Measurements from ENCODE around the gene CNTNAP5.

CNTNAP5 gene

GRCh38 chr2:124161542-124161941, 136.5 kb downstream of the CNTNAP5 start:
- no peak for DNase-seq

DNA sequence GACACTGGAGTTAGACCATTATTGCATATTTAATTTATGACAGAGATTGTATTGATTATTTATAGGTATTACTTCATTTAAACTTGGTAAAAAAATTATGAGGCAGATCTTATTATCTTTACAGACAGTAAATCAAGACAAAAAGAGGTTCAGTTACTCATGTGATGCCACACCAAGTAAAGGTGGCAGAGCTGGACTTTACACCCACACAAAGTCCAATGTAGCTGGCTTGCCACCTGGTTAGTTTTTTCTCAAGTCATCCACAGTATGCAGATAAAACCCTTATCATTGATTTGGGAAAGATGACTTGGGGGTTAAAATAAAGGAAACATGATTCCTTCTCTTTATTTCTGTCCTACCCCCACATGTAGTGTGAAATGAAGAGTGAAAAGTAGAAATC, 137.2 kb downstream of the CNTNAP5 start:
- DNase-seq, result no peak

DNA sequence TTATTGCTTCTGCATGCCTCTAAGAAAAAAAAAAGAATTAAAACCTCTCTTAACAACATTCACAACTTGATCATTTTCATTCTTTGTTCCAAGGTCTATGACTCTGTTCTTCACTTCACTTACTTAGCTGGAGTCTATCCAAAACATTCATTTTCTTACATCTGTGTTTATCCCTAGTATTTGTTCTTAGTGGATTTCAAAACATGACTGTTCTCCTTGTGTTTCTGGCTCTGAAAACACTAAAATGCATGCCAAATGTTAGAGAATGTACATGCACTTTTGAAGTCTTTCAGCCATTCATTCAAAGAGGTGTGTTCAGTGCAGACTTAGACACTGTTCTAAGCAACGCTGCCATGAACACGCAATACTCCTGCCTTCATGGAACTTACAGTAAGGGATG, 138.8 kb downstream of the CNTNAP5 start:
- no peak for DNase-seq

DNA sequence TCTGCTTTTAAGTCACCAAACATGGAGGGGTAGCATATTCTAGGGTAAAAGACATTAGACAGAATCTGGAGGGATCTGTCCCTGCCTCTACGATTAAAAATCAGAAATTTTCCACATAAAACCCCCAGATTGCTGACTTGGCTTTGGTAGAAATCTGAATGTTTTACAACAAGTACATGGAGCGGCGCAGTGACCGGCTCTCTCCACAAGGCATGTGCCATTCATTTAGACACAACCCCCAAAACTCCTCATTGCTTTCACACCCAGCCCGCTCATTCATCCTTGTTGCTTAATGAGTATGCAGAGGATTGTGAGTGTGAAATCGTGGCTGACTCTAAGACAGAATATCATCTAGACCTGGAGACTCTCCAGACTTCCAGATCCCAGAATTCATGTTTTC, 140.6 kb downstream of the CNTNAP5 start:
- no peak for DNase-seq

DNA sequence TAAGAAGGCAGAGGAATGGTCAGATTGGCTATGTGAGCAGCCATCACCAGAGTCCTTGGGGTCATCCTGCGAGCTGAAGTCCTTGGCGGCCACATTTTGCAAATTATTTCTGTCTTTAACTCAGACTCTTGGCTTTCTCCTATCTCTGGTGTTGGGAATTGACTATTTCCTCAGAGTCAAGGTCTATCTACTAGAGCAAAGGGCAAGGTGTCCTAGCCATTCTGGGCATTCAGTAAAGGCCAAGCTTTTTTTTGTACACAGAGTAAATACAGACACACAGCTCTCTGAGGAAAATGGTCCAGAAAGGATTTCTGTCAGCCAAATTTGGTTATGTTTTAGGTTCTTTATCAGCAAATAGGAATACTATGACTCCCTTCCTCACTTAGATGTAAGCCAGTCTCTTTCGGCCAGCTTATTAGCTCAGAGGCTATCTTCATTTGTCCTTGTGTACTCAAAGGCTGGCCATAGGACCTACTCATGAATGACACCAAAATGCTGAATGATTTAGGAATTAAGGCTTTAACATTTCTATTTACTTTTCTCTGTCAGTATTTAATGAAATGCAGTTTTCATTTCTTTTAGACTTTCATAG, 146.5 kb downstream of the CNTNAP5 start:
- no peak for DNase-seq

DNA sequence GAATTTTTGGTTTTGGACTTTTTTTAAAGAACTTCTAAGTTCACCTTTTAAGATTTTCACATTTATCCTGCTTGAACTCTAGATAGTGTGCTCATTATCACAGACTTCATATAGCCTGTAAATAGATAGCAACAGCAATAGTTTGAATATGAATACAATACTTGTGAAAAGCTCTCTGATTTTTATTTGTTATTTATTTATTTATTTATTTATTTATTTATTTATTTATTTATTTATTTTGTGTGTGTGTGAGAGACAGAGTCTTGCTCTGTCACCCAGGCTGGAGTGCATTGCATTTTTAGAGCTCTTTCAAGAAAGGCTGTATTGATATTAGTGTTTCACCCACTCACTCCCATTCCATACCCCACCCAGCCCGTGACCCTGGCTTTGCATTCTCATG, 153.6 kb downstream of the CNTNAP5 start:
- DNase-seq, result no peak

DNA sequence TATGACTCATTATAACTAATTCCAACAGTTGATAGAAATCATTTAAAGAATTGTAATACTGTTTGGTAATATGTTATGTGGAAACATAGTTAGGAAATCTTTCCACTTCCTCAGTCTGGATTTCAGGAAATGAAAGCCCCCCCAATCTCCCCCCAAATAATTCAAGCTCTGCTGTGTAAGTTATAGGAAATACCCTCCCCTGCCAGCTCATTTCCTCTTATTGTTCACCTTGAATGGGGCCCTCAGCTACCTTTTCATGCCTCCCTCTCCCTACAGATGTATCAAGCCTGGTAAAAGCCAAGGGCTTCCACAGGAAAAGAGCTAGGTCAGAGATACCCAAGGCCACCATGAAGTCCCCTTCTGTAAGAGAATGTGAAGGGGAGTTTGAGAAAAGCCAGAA, 155.5 kb downstream of the CNTNAP5 start:
- no peak for DNase-seq

GRCh38 chr2:124186801-124187200, 161.7 kb downstream of the CNTNAP5 start:
- DNase-seq, result no peak

- DNase-seq, result no peak
Measured at GRCh38 chr2:124187948-124188347, 162.9 kb downstream of the CNTNAP5 start.

- DNase-seq, result peak; percentile 32
Measured at GRCh38 chr2:124193706-124194105, 168.6 kb downstream of the CNTNAP5 start.

- DNase-seq, result no peak
Measured at GRCh38 chr2:124201713-124202112, 176.6 kb downstream of the CNTNAP5 start.

GRCh38 chr2:124209441-124209840, 184.4 kb downstream of the CNTNAP5 start:
- DNase-seq, result no peak

DNA sequence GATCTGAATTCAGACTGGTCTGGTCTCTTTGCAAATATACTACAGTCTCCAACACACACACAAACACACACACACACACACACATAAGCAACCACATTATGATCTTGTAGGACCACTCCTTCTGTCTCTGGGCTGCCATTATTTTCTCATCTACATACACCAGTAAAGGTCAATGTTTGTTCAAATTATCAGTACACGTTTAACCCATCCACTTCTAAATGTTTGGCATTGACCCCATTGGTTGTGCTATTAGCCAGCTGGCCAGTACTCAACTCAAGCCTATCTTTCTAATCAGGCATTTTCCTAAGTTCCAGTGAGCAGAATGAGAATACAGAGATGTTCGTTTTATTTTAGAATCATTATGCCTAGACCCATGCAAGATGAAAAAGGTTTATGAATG, 186.4 kb downstream of the CNTNAP5 start:
- DNase-seq, result no peak

GRCh38 chr2:124213977-124214587, 189.0 kb downstream of the CNTNAP5 start:
- DNase-seq, result no peak

DNA sequence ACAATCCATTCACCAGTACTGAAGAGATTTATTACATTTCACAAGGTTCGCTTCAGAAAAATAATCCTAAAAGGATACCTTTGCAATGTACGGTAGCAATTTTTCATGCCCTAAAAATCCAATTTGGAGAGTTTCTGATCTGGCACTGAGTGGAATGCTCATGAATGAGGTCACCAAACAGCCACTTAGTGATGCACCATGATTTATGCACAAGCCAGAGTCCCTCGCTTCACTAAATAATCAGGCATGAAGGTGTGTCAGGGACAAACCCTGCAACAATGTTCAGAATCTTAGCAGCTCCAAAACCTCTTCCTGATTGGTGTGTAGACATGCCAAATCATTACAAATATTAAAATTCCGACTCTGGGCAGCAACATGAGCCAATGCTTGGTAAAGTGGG, 221.1 kb downstream of the CNTNAP5 start:
- no peak for DNase-seq

GRCh38 chr2:124248386-124248785, 223.3 kb downstream of the CNTNAP5 start:
- no peak for DNase-seq

DNA sequence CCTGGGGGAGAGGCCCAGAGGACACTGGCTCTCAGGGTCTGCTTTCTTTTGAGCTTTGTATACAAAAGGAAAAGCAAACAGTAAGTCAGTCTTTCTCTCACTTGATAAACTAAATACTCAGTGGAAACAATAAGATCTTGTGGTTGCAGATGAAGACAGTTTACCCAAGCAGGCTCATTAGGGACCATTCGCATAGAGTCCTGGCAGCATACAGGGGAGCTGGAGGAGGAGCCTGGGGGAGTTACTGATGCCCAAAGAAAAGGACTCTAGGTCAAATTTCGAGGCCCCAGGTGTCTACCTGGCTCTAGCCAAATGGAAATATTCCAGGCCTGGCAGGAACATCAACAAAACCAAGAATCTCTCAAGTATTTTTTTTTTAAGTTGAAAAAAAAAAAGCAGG, 225.3 kb downstream of the CNTNAP5 start:
- no peak for DNase-seq

DNA sequence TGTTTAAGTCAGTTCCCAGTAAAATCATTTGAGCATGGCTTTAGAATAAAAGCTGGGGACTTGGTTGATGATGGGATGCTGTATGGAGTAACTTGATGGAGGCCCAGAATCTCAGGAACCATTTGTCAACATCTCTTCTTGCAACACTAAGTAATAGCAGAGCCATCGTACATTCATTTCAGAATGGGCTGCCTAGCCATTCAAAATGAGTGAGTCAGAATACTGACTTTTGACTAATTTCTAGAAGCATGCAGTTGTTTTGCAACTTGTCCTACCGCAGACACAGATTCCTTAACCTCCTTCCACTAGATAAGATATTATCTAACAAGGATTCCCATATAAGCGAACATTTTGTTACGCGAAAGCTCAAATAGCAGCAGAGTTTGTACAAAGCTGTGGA, 229.5 kb downstream of the CNTNAP5 start:
- DNase-seq, result no peak

DNA sequence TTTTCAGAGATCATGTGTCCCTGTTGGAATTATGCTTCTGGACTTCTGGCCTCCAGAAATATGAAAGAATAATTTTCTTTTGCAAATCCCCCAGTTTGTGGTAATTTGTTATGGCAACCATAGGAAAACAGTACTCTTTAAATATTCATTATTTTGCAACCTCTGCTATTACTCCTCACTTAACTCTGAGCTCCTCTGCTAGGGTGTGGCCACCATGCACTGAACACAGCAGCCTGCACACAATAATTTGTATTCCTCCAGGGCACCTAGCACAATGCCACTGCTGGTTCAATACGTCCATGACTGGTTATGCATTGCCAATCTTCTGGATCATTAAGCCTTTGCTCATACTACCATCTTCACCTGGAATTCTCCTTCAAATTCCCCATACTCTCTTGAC, 232.0 kb downstream of the CNTNAP5 start:
- no peak for DNase-seq

DNA sequence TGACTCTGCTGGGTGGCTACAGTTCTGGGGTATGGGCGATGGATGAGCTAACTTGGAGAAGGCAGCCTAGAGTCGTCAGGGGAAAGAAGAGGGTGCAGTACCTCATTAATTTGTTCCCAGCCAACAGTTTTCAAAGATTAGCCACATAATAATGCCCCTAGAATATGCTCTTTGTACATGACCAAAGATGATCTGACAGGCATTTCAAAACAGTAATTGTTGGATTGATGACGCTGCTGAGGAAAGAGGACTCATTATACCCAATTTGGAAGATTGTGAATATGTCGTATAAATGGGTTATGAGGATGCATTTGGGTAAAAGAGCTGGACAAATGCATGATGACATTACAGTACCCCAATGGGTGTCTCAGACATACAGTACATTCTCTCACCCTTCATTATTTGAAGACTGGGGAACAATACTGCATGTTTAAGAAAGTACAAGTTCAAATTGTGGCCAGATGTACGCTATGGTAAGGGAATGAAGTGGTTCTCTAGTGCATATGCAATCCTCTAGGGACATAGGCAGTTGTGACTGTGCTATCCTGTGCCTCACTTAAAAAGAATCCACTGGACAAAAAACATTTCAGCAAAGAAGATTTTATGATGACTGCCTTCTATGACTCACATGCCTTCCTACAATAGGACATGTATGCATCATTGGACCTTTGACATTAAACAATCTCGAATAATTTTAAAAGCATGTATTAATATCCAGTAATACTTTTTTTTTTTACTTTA, 233.2 kb downstream of the CNTNAP5 start:
- no peak for DNase-seq

- DNase-seq, result no peak
Measured at GRCh38 chr2:124261456-124261855, 236.4 kb downstream of the CNTNAP5 start.

DNA sequence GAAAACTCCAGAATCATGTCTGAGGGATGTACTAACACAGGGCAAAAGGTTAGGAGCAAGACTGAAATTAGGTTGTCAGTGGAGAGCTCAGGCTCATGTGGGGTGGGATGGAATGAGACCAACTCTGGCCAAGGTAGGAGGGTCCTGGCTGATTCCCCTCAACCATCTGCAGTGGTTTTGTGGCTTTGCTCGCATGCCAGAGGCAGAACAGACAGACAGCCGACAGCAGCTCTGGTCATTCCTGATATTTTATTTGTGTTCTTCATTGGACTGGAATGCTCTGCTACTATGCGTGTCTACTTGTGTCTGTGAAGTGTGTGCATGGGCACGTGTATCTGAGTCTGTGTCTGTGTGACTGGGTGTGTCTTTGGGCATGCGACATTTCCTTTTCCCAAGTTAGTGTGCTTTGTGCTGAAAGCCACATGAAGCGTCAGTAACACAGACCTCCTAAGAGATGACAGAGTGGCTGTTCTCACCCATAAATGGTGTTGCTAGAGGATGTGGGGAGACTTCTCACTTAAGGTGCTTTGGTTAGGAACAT, 239.5 kb downstream of the CNTNAP5 start:
- no peak for DNase-seq

DNA sequence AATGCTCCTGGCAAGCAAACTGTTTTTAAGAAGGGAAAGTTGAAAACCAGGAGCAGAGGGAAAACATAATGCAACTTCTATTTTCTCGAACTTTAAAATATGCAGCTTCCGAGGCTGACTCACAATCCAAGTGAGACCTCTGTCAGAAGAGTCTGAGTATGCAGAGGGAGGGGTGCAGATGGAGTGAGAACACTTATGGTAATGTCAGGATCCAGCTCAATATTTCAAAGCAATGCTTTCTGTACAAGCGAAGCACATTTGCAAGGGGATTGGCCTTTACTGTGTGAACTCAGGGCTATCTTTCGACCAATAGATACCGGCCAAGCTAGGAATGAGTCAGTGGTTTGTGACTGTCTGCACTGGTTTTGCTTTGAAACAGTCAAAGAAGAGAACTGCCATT, 242.7 kb downstream of the CNTNAP5 start:
- no peak for DNase-seq

- no peak for DNase-seq
Measured at GRCh38 chr2:124269348-124269747, 244.3 kb downstream of the CNTNAP5 start.
